WTC11 (cell line): ENCODE data around the gene LINC01488. TPM values are rescaled to one million over a fixed set of nuclear protein-coding genes. Genes with fewer than 3 reads are reported as not detected.

Source experiments
- ATAC-seq: fragments of 200-7000 bp; cut with Tn5 transposase; 2 replicates; pipeline ENCODE4 v1.10.0; 2021; ENCODE audit warnings: mild to moderate bottlenecking, moderate library complexity
- CTCF ChIA-PET: fragments of 300-600 bp; sonication (Branson Sonifier 250); formaldehyde crosslinking; loops from one replicate; lab custom pipeline; 2021; ENCODE audit warnings: antibody characterized with exemption; lab: Charles Lee
- POLR2A ChIA-PET: fragments of 350-600 bp; sonication (Branson Sonifier 250); formaldehyde crosslinking; loops from one replicate; lab custom pipeline; 2021; ENCODE audit warnings: antibody characterized with exemption; lab: Charles Lee
- DNase-seq: peaks from one replicate; pipeline ENCODE4 v3.0.0; 2021; ENCODE audit warnings: low spot score
- H3K27ac Mint-ChIP-seq: 2 replicates; pipeline ENCODE4 v1.8.0; 2021; ENCODE audit warnings: mixed read lengths
- H3K27me3 Mint-ChIP-seq: 2 replicates; pipeline ENCODE4 v1.8.0; 2021; ENCODE audit warnings: low read depth, mild to moderate bottlenecking, moderate library complexity, mixed read lengths
- H3K36me3 Mint-ChIP-seq: 2 replicates; pipeline ENCODE4 v1.8.0; 2021; ENCODE audit warnings: mixed read lengths
- H3K4me1 Mint-ChIP-seq: 2 replicates; pipeline ENCODE4 v1.8.0; 2022; ENCODE audit warnings: mixed read lengths
- H3K4me3 Mint-ChIP-seq: 2 replicates; pipeline ENCODE4 v1.8.0; 2021; ENCODE audit warnings: mild to moderate bottlenecking, moderate library complexity, mixed read lengths
- H3K9me3 Mint-ChIP-seq: 2 replicates; pipeline ENCODE4 v1.8.0; 2021; ENCODE audit warnings: mixed read lengths
- ATF1 ChIP-seq: sonication (generic); formaldehyde crosslinking; IDR thresholded peaks from 2 replicates; pipeline ENCODE4 v1.8.1; 2023; ENCODE audit warnings: mild to moderate bottlenecking, moderate library complexity, missing genetic modification reagents
- CBFB ChIP-seq: sonication (generic); formaldehyde crosslinking; IDR thresholded peaks from 2 replicates; pipeline ENCODE4 v1.8.1; 2022; ENCODE audit warnings: mild to moderate bottlenecking, low read depth, missing genetic modification reagents
- FOXJ3 ChIP-seq: sonication (generic); formaldehyde crosslinking; IDR thresholded peaks from 2 replicates; pipeline ENCODE4 v1.9.0; 2021; ENCODE audit warnings: missing genetic modification reagents, mild to moderate bottlenecking, borderline replicate concordance
- FOXP1 ChIP-seq: sonication (generic); formaldehyde crosslinking; IDR thresholded peaks from 2 replicates; pipeline ENCODE4 v1.8.0; 2022; ENCODE audit warnings: missing genetic modification reagents, mild to moderate bottlenecking, moderate library complexity, borderline replicate concordance
- GTF2I ChIP-seq: fragments of 250-450 bp; sonication (Bioruptor Pico); conservative IDR thresholded peaks from 2 replicates; pipeline ENCODE4 v1.4.0; 2021; ENCODE audit warnings: mild to moderate bottlenecking
- MXD4 ChIP-seq: fragments of 250-450 bp; sonication (Bioruptor Pico); IDR thresholded peaks from 2 replicates; pipeline ENCODE4 v1.8.0; 2021; ENCODE audit warnings: mild to moderate bottlenecking, moderate library complexity, borderline replicate concordance
- NFYB ChIP-seq: sonication (generic); formaldehyde crosslinking; conservative IDR thresholded peaks from 2 replicates; pipeline ENCODE4 v1.8.0; 2022; ENCODE audit warnings: low read depth, missing genetic modification reagents
- NR2C2 ChIP-seq: sonication (generic); formaldehyde crosslinking; IDR thresholded peaks from 2 replicates; pipeline ENCODE4 v1.8.0; 2022; ENCODE audit warnings: mild to moderate bottlenecking, missing genetic modification reagents
- RORB ChIP-seq: fragments of 250-450 bp; sonication (Bioruptor Pico); IDR thresholded peaks from 2 replicates; pipeline ENCODE4 v1.9.0; 2021; ENCODE audit warnings: mild to moderate bottlenecking
- SOX15 ChIP-seq: fragments of 250-450 bp; sonication (Bioruptor Pico); IDR thresholded peaks from 2 replicates; pipeline ENCODE4 v1.9.0; 2021; ENCODE audit warnings: mild to moderate bottlenecking
- SP1 ChIP-seq: sonication (generic); formaldehyde crosslinking; conservative IDR thresholded peaks from 2 replicates; pipeline ENCODE4 v1.8.1; 2022; ENCODE audit warnings: missing genetic modification reagents
- TP53 ChIP-seq: sonication (generic); formaldehyde crosslinking; IDR thresholded peaks from 2 replicates; pipeline ENCODE4 v1.8.1; 2023; ENCODE audit warnings: mild to moderate bottlenecking, missing genetic modification reagents
- ZNF138 ChIP-seq: sonication (generic); formaldehyde crosslinking; conservative IDR thresholded peaks from 2 replicates; pipeline ENCODE4 v1.8.1; 2022; ENCODE audit warnings: mild to moderate bottlenecking, moderate library complexity, missing genetic modification reagents
- ZNF263 ChIP-seq: sonication (generic); formaldehyde crosslinking; IDR thresholded peaks from 2 replicates; pipeline ENCODE4 v1.8.1; 2022; ENCODE audit warnings: low read depth, mild to moderate bottlenecking, moderate library complexity, missing genetic modification reagents
- ZNF317 ChIP-seq: sonication (generic); formaldehyde crosslinking; IDR thresholded peaks from 2 replicates; pipeline ENCODE4 v1.8.1; 2023; ENCODE audit warnings: low read depth, mild to moderate bottlenecking, moderate library complexity, missing genetic modification reagents, borderline replicate concordance
- ZNF416 ChIP-seq: fragments of 250-450 bp; sonication (Bioruptor Pico); IDR thresholded peaks from 2 replicates; pipeline ENCODE4 v1.9.0; 2021; ENCODE audit warnings: mild to moderate bottlenecking, inconsistent platforms
- total RNA-seq: library from RNA; stranded (reverse); gene quantifications from 3 replicates; pipeline ENCODE4 v1.2.3, GENCODE V29; 2021
- TF ChIP-seq, protein P1 (sequence below): fragments of 200-600 bp; IDR thresholded peaks from 2 replicates; pipeline ENCODE4 v1.8.0; 2022; ENCODE audit warnings: antibody characterized with exemption
- TF ChIP-seq, protein P2 (sequence below): sonication (generic); formaldehyde crosslinking; IDR thresholded peaks from 2 replicates; pipeline ENCODE4 v1.8.1; 2023; ENCODE audit warnings: mild to moderate bottlenecking, missing genetic modification reagents, moderate library complexity
- TF ChIP-seq, protein P3 (sequence below): sonication (generic); formaldehyde crosslinking; IDR thresholded peaks from 2 replicates; pipeline ENCODE4 v1.8.0; 2023; ENCODE audit warnings: missing genetic modification reagents, mild to moderate bottlenecking, borderline replicate concordance
- TF ChIP-seq, protein P4 (sequence below): sonication (generic); formaldehyde crosslinking; IDR thresholded peaks from 2 replicates; pipeline ENCODE4 v1.8.1; 2022; ENCODE audit warnings: mild to moderate bottlenecking, moderate library complexity, missing genetic modification reagents
- TF ChIP-seq, protein P5 (sequence below): sonication (generic); formaldehyde crosslinking; IDR thresholded peaks from 2 replicates; pipeline ENCODE4 v1.8.1; 2022; ENCODE audit warnings: low read depth, missing genetic modification reagents, borderline replicate concordance
- TF ChIP-seq, protein P6 (sequence below): sonication (generic); formaldehyde crosslinking; IDR thresholded peaks from 2 replicates; pipeline ENCODE4 v1.8.0; 2022; ENCODE audit warnings: mild to moderate bottlenecking, missing genetic modification reagents

LINC01488 gene
- total RNA-seq, 1 experiment from 2014 or later: not detected

DNA sequence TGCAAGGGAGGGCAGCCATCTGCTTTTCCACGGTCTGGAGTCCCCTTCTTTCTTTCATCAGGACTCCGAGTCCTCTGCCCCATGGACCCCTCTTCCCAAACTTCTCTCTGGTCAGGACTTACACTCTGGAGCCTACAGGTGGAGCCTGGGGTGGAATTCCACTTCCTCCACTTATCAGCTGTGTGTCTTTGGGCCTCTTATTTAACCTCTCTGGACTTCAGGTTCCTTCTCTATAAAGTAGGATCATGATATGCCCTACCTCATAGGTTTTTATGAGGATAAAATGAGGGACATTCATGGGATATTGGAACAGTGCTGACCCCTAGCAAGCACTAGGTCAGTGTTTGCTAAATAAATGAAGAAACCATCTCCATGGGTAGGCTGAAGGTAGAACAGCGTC is 1.7 kb downstream of the LINC01488 start (continued):
- no peak for TF ChIP-seq NFYB (CRISPR knock-in tag)
- TF ChIP-seq ATF1: no peak
- TF ChIP-seq, protein P1, sequence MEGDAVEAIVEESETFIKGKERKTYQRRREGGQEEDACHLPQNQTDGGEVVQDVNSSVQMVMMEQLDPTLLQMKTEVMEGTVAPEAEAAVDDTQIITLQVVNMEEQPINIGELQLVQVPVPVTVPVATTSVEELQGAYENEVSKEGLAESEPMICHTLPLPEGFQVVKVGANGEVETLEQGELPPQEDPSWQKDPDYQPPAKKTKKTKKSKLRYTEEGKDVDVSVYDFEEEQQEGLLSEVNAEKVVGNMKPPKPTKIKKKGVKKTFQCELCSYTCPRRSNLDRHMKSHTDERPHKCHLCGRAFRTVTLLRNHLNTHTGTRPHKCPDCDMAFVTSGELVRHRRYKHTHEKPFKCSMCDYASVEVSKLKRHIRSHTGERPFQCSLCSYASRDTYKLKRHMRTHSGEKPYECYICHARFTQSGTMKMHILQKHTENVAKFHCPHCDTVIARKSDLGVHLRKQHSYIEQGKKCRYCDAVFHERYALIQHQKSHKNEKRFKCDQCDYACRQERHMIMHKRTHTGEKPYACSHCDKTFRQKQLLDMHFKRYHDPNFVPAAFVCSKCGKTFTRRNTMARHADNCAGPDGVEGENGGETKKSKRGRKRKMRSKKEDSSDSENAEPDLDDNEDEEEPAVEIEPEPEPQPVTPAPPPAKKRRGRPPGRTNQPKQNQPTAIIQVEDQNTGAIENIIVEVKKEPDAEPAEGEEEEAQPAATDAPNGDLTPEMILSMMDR: no peak
- TF ChIP-seq ZNF317 (CRISPR knock-in tag): no peak
- no peak for TF ChIP-seq SOX15 (CRISPR knock-in tag)
- no peak for TF ChIP-seq NR2C2
- TF ChIP-seq GTF2I (CRISPR knock-in tag): no peak
- TF ChIP-seq ZNF263 (CRISPR knock-in tag): no peak
- no peak for TF ChIP-seq FOXJ3 (CRISPR knock-in tag)

DNA sequence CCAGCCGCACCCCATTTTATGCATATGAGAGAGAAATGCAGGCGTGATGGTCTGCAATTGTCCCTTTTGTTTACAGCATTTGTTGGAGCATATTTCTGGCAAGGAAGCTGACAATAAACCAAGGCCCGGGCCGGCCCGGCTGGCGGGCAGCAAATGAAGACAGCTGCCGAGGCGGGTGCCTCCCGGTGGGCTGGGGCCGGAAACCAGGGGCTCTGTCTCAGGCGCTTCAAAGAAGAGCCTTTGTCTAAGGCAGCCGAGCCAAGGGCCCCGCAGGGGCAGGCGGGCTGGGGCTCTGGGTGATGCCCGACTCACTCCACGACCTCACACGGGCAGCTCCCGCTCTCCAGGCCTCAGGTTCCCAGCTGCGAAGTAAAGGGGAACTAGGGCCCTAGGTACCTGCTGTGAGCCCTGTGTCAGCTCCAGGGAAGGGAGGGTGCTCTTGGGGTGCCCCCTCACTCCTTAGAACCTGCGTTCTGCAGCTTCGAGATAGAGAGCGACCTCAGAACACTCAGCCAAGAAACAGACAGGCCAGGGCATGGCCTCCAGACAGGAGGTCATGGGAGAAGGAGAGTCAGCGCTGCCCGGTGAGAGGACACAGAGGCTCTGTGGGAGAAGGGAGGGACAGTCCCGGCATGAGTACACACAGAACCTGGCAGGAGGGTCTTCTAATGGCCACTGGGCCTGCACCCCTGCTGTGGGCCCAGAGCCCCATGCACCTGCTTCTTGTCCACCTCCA is 2.4 kb downstream of the LINC01488 start:
- ChIA-PET POLR2A (no interaction called here), CTCF (no interaction called here)
- TF ChIP-seq ZNF416 (CRISPR knock-in tag): no peak
- TF ChIP-seq, protein P2, sequence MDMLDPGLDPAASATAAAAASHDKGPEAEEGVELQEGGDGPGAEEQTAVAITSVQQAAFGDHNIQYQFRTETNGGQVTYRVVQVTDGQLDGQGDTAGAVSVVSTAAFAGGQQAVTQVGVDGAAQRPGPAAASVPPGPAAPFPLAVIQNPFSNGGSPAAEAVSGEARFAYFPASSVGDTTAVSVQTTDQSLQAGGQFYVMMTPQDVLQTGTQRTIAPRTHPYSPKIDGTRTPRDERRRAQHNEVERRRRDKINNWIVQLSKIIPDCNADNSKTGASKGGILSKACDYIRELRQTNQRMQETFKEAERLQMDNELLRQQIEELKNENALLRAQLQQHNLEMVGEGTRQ (CRISPR knock-in tag): no peak
- TF ChIP-seq FOXP1: 0 out of 2 replicates have a peak, but pooled peaks have one; percentile 30
- H3K9me3 Mint-ChIP-seq: no peaks in the 10 kb centered on the region
- H3K4me3 Mint-ChIP-seq: no peak overlapping the region
- no peaks in the 10 kb centered on the region for H3K27me3 Mint-ChIP-seq
- H3K27ac Mint-ChIP-seq: peak overlapping the region; percentile 68; the same call in 1 of the 2 replicates
- peaks cover 18% of the 10 kb centered on the region for H3K4me1 Mint-ChIP-seq
- DNase-seq (peak; percentile 40), ATAC-seq (peak; percentile 56)
- no peaks in the 10 kb centered on the region for H3K36me3 Mint-ChIP-seq

DNA sequence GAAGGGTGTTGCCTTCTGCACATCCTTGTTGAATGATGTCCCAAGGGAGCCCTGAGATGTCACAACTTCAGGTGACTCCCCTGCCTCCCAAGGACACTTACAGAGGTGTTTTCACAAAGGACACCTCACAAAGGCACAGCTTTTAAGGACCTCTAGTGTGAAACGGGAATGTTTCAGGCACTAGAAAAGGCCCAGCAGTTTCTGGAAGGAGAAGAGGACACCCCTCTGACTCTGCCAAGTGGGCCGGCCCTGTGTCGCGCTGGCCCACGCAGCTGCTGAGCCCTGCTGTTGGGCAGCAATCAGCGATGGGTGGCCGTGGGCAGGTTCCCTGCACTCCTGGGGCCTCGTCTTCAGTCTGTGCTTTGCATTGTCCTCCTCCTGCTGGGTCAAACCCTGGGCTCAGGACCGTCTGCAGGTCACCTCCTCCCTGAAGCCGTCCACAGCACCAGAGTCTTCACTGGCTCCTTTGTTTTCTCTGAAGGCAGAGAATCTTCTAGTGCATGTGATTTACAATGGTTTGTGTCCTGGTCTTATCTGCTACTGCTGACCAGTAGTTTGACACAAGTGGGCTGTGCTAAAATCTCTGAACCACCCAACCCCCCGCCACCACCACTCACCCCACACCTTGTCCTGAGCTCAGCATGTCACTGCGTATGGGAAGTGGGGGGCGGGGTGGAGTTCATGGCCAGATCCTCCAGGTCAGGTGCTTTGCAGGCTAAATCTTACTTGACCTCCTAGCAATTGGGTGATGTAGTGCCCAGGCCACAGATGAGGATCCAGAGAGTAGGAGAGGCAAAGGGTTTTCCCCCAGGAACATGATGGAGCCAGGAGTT is 3.2 kb downstream of the LINC01488 start:
- no peak for ATAC-seq
- ChIA-PET POLR2A (no interaction called here), CTCF (no interaction called here)
- peaks cover 18% of the 10 kb centered on the region for H3K4me1 Mint-ChIP-seq
- no peak for DNase-seq
- H3K4me3 Mint-ChIP-seq: no peak overlapping the region
- H3K9me3 Mint-ChIP-seq: no peaks in the 10 kb centered on the region
- H3K36me3 Mint-ChIP-seq: no peaks in the 10 kb centered on the region
- no peak overlapping the region for H3K27ac Mint-ChIP-seq
- H3K27me3 Mint-ChIP-seq: no peaks in the 10 kb centered on the region
- no peak for TF ChIP-seq MXD4 (CRISPR knock-in tag)
- TF ChIP-seq RORB: no peak
- TF ChIP-seq, protein P3, sequence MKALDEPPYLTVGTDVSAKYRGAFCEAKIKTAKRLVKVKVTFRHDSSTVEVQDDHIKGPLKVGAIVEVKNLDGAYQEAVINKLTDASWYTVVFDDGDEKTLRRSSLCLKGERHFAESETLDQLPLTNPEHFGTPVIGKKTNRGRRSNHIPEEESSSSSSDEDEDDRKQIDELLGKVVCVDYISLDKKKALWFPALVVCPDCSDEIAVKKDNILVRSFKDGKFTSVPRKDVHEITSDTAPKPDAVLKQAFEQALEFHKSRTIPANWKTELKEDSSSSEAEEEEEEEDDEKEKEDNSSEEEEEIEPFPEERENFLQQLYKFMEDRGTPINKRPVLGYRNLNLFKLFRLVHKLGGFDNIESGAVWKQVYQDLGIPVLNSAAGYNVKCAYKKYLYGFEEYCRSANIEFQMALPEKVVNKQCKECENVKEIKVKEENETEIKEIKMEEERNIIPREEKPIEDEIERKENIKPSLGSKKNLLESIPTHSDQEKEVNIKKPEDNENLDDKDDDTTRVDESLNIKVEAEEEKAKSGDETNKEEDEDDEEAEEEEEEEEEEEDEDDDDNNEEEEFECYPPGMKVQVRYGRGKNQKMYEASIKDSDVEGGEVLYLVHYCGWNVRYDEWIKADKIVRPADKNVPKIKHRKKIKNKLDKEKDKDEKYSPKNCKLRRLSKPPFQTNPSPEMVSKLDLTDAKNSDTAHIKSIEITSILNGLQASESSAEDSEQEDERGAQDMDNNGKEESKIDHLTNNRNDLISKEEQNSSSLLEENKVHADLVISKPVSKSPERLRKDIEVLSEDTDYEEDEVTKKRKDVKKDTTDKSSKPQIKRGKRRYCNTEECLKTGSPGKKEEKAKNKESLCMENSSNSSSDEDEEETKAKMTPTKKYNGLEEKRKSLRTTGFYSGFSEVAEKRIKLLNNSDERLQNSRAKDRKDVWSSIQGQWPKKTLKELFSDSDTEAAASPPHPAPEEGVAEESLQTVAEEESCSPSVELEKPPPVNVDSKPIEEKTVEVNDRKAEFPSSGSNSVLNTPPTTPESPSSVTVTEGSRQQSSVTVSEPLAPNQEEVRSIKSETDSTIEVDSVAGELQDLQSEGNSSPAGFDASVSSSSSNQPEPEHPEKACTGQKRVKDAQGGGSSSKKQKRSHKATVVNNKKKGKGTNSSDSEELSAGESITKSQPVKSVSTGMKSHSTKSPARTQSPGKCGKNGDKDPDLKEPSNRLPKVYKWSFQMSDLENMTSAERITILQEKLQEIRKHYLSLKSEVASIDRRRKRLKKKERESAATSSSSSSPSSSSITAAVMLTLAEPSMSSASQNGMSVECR (CRISPR knock-in tag): no peak
- TF ChIP-seq CBFB (CRISPR knock-in tag): no peak
- TF ChIP-seq, protein P4, sequence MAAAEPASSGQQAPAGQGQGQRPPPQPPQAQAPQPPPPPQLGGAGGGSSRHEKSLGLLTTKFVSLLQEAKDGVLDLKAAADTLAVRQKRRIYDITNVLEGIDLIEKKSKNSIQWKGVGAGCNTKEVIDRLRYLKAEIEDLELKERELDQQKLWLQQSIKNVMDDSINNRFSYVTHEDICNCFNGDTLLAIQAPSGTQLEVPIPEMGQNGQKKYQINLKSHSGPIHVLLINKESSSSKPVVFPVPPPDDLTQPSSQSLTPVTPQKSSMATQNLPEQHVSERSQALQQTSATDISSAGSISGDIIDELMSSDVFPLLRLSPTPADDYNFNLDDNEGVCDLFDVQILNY (CRISPR knock-in tag): no peak
- no peak for TF ChIP-seq SP1 (CRISPR knock-in tag)
- TF ChIP-seq, protein P5, sequence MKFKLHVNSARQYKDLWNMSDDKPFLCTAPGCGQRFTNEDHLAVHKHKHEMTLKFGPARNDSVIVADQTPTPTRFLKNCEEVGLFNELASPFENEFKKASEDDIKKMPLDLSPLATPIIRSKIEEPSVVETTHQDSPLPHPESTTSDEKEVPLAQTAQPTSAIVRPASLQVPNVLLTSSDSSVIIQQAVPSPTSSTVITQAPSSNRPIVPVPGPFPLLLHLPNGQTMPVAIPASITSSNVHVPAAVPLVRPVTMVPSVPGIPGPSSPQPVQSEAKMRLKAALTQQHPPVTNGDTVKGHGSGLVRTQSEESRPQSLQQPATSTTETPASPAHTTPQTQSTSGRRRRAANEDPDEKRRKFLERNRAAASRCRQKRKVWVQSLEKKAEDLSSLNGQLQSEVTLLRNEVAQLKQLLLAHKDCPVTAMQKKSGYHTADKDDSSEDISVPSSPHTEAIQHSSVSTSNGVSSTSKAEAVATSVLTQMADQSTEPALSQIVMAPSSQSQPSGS (CRISPR knock-in tag): no peak
- TF ChIP-seq, protein P6, sequence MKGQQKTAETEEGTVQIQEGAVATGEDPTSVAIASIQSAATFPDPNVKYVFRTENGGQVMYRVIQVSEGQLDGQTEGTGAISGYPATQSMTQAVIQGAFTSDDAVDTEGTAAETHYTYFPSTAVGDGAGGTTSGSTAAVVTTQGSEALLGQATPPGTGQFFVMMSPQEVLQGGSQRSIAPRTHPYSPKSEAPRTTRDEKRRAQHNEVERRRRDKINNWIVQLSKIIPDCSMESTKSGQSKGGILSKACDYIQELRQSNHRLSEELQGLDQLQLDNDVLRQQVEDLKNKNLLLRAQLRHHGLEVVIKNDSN (CRISPR knock-in tag): no peak
- TF ChIP-seq ZNF138 (CRISPR knock-in tag): no peak
- no peak for TF ChIP-seq TP53 (CRISPR knock-in tag)
